ENCODE results near the gene CP. TPM values are rescaled to one million over a fixed set of nuclear protein-coding genes. Genes with fewer than 3 reads are reported as not detected.

The CP gene
- not detected for total RNA-seq (2021; fragmentation: NEBNext Ultra II Directional; extraction: Animal tissue kit (Norgen Biotek cat#: 25700))
- long read RNA-seq: 0 reads

- no peak for DNase-seq
- peaks cover 32% of the 10 kb centered on the region for H3K4me1 Mint-ChIP-seq (ENCODE audit: low read depth)
Measured at GRCh38 chr3:149221783-149222517, at the start of gene CP. Gene CP, minus strand, starts transcription at chr3:149221829. Its CDS starts 37 bp downstream, at chr3:149221792.

GRCh38 chr3:149270180-149270579 is 48.6 kb upstream of the CP start:
- no peak for DNase-seq
- peaks cover 45% of the 10 kb centered on the region for H3K4me1 Mint-ChIP-seq (ENCODE audit: low read depth)
- H3K27me3 Mint-ChIP-seq (ENCODE audit: insufficient read depth): no peaks in the 10 kb centered on the region
- H3K4me3 Mint-ChIP-seq: no peak overlapping the region
- no peaks in the 10 kb centered on the region for H3K36me3 Mint-ChIP-seq (ENCODE audit: low read depth)
- TF ChIP-seq CTCF (IDR thresholded peaks at IDR 0.05): no peak
- H3K9me3 Mint-ChIP-seq: no peaks in the 10 kb centered on the region
- no peak overlapping the region for H3K27ac Mint-ChIP-seq

More at GRCh38 chr3:149221783-149222517, at the start of gene CP:
- H3K36me3 Mint-ChIP-seq (ENCODE audit: low read depth): no peaks in the 10 kb centered on the region
- TF ChIP-seq CTCF (IDR thresholded peaks at IDR 0.05): no peak
- H3K27ac Mint-ChIP-seq: no peak within 1 kb of the TSS
- no peak within 1 kb of the TSS for H3K4me3 Mint-ChIP-seq
- no peaks in the 10 kb centered on the region for H3K9me3 Mint-ChIP-seq
- H3K27me3 Mint-ChIP-seq (ENCODE audit: insufficient read depth): no peaks in the 10 kb centered on the region

- no peak for TF ChIP-seq CTCF (IDR thresholded peaks at IDR 0.05)
- Mint-ChIP-seq H3K27me3 (ENCODE audit: insufficient read depth) (no peaks in the 10 kb centered on the region), H3K4me3 (no peak overlapping the region), H3K9me3 (no peaks in the 10 kb centered on the region), H3K4me1 (ENCODE audit: low read depth) (peaks cover 45% of the 10 kb centered on the region), H3K36me3 (ENCODE audit: low read depth) (no peaks in the 10 kb centered on the region), H3K27ac (no peak overlapping the region)
- no peak for DNase-seq
Measured at GRCh38 chr3:149269687-149270086, 48.1 kb upstream of the CP start.

GRCh38 chr3:149267565-149267964 is 45.9 kb upstream of the CP start:
- TF ChIP-seq CTCF (IDR thresholded peaks at IDR 0.05): no peak
- DNase-seq: no peak
- H3K27ac Mint-ChIP-seq: no peak overlapping the region
- H3K27me3 Mint-ChIP-seq (ENCODE audit: insufficient read depth): no peaks in the 10 kb centered on the region
- H3K4me3 Mint-ChIP-seq: no peak overlapping the region
- H3K9me3 Mint-ChIP-seq: no peaks in the 10 kb centered on the region
- no peaks in the 10 kb centered on the region for H3K36me3 Mint-ChIP-seq (ENCODE audit: low read depth)
- H3K4me1 Mint-ChIP-seq (ENCODE audit: low read depth): peaks cover 27% of the 10 kb centered on the region

- Mint-ChIP-seq H3K36me3 (ENCODE audit: low read depth) (no peaks in the 10 kb centered on the region), H3K4me3 (no peak overlapping the region), H3K4me1 (ENCODE audit: low read depth) (peaks cover 24% of the 10 kb centered on the region), H3K27me3 (ENCODE audit: insufficient read depth) (no peaks in the 10 kb centered on the region), H3K27ac (no peak overlapping the region), H3K9me3 (no peaks in the 10 kb centered on the region)
- DNase-seq: no peak
- TF ChIP-seq CTCF (IDR thresholded peaks at IDR 0.05): no peak
Measured at GRCh38 chr3:149266736-149267135, 45.1 kb upstream of the CP start.

Data from HFFc6 (cell line).